CD4-positive, alpha-beta memory T cell (primary cell): ENCODE data around the gene HMGCR. TPM values are rescaled to one million over a fixed set of nuclear protein-coding genes. Genes with fewer than 3 reads are reported as not detected.
A peak's percentile ranks its signal among the peaks of the same experiment; 100 is the strongest.
"Not testable (repeated sequence)": the region's sequence is repeated elsewhere in the genome, so short reads cannot be mapped to it uniquely, and the experiment has no call there.

Source experiments
- CTCF ChIA-PET: fragments of 350-600 bp; sonication (Branson Sonifier 250); formaldehyde crosslinking; loops from one replicate; lab custom pipeline; 2021; ENCODE audit warnings: inconsistent platforms; ENCODE audit not compliant: partially characterized antibody; lab: Charles Lee
- POLR2A ChIA-PET: fragments of 350-600 bp; sonication (Branson Sonifier 250); formaldehyde crosslinking; loops from one replicate; lab custom pipeline; 2021; ENCODE audit not compliant: partially characterized antibody; lab: Charles Lee
- DNase-seq, 5 donors: peaks; one replicate each; pipeline versions ENCODE4 v3.0.0 to v3.0.0-alpha.2; 2020 to 2022; ENCODE audit warnings: mixed read lengths in 1 of 5
- H3K27ac ChIP-seq: one replicate; pipeline ENCODE4 v1.7.0; 2013; ENCODE audit warnings: low read depth, low read length
- H3K27me3 ChIP-seq: 2 replicates; pipeline ENCODE4 v1.7.0; 2013; ENCODE audit warnings: mild to moderate bottlenecking, low read length, moderate library complexity; ENCODE audit not compliant: insufficient read depth
- H3K36me3 ChIP-seq: 2 replicates; pipeline ENCODE4 v1.7.0; 2013; ENCODE audit warnings: mild to moderate bottlenecking, low read length, moderate library complexity; ENCODE audit not compliant: insufficient read depth
- H3K4me1 ChIP-seq: 2 replicates; pipeline ENCODE4 v1.7.0; 2013; ENCODE audit warnings: mild to moderate bottlenecking, low read length, moderate library complexity; ENCODE audit not compliant: insufficient read depth
- H3K4me3 ChIP-seq, 2 donors: one replicate each; pipeline ENCODE4 v1.7.0; 2013; ENCODE audit warnings: low read length in 2 of 2, mild to moderate bottlenecking in 1 of 2
- H3K9me3 ChIP-seq, 2 donors: one replicate each; pipeline ENCODE4 v1.7.0; 2013; ENCODE audit warnings: low read length in 2 of 2, control low read depth in 1 of 2; ENCODE audit not compliant: control insufficient read depth in 1 of 2
- H3K27ac Mint-ChIP-seq, 7 donors: one replicate each; pipeline ENCODE4 v1.8.0; 2020 to 2021; ENCODE audit warnings: mixed read lengths in 7 of 7, mild to moderate bottlenecking in 6 of 7, inconsistent platforms in 3 of 7, moderate library complexity in 3 of 7
- H3K27me3 Mint-ChIP-seq, 2 donors: one replicate each; pipeline ENCODE4 v1.8.0; 2020 to 2021; ENCODE audit warnings: mixed read lengths in 2 of 2
- H3K36me3 Mint-ChIP-seq, 2 donors: one replicate each; pipeline ENCODE4 v1.8.0; 2020 to 2021; ENCODE audit warnings: mixed read lengths in 2 of 2, inconsistent platforms in 1 of 2, mild to moderate bottlenecking in 1 of 2
- H3K4me1 Mint-ChIP-seq, 4 donors: one replicate each; pipeline ENCODE4 v1.8.0; 2020 to 2021; ENCODE audit warnings: mixed read lengths in 4 of 4, mild to moderate bottlenecking in 1 of 4
- H3K4me3 Mint-ChIP-seq, 8 donors: one replicate each; pipeline ENCODE4 v1.8.0; 2020 to 2021; ENCODE audit warnings: mixed read lengths in 8 of 8, mild to moderate bottlenecking in 7 of 8, moderate library complexity in 6 of 8, inconsistent platforms in 3 of 8
- H3K9me3 Mint-ChIP-seq, 8 donors: one replicate each; pipeline ENCODE4 v1.8.0; 2020 to 2021; ENCODE audit warnings: mixed read lengths in 8 of 8, mild to moderate bottlenecking in 5 of 8, inconsistent platforms in 3 of 8, moderate library complexity in 1 of 8
- intact Hi-C: fragments of 100-400 bp; cut with micrococcal nuclease; formaldehyde crosslinking; loops from one replicate; pipeline ENCODE4 v1.15.1; 2023
- polyA plus RNA-seq, 2 donors: library from polyadenylated mRNA; unstranded; fragments of 300-500 nt; fragmentation: Illumina TruSeq; gene quantifications; one replicate each; pipeline ENCODE4 v1.2.3, GENCODE V29; 2021
- total RNA-seq, 2 experiments: library from RNA; stranded (reverse); gene quantifications; one replicate each; pipeline ENCODE4 v1.2.3, GENCODE V29; 2021

Gene HMGCR
- total and polyA plus RNA-seq, 4 experiments from 2014 or later = 8.3 to 43.0 (median 25.5) TPM

- POLR2A ChIA-PET = interaction anchor here (0.7 kb wide), 2 partner anchors 69 to 402 kb away, joined by 3 to 4 read pairs; no protein-coding TSS in a partner anchor
- Histone ChIP-seq H3K4me3 (no peak overlapping the region), H3K4me1 (peaks cover 5% of the 10 kb centered on the region), H3K27me3 (no peaks in the 10 kb centered on the region), H3K9me3 (no peaks in the 10 kb centered on the region), H3K27ac (no peak overlapping the region), H3K36me3 (no peaks in the 10 kb centered on the region)
- intact Hi-C loops = loop anchor here (10.0 kb wide), 1 partner anchor 397 kb away; no protein-coding TSS in a partner anchor
- Mint-ChIP-seq H3K36me3 (no peaks in the 10 kb centered on the region), H3K27me3 (no peaks in the 10 kb centered on the region), H3K9me3 (no peaks in the 10 kb centered on the region), H3K4me1 (no peaks in the 10 kb centered on the region), H3K27ac (no peak overlapping the region), H3K4me3 (no peak overlapping the region)
- no peak for DNase-seq
- CTCF ChIA-PET = no interaction called here
These were observed 5.6 kb upstream of the HMGCR start for GRCh38 chr5:75331095-75332090.

GRCh38 chr5:75333759-75334158, 3.3 kb upstream of the HMGCR start:
- H3K4me3 Mint-ChIP-seq, DNase-seq: not testable (repeated sequence)

GRCh38 chr5:75334413-75334812, 2.6 kb upstream of the HMGCR start:
- H3K27ac Mint-ChIP-seq = peak overlapping the region in 3 of 7 donors; percentile 6 to 25 (median 17)
- CTCF ChIA-PET, H3K9me3 ChIP-seq, H3K4me3 ChIP-seq, H3K36me3 ChIP-seq, H3K9me3 Mint-ChIP-seq, H3K27ac ChIP-seq, DNase-seq, H3K27me3 Mint-ChIP-seq, H3K36me3 Mint-ChIP-seq, POLR2A ChIA-PET, H3K27me3 ChIP-seq: not testable (repeated sequence)
- H3K4me3 Mint-ChIP-seq = peak overlapping the region in 1 of 8 donors; percentile 40
- H3K4me1 Mint-ChIP-seq = peaks cover 10 to 17% (median 15%) of the 10 kb centered on the region in 4 donors
- peaks cover 22% of the 10 kb centered on the region for H3K4me1 ChIP-seq
- intact Hi-C loops = loop anchor here (10.0 kb wide), 1 partner anchor 400 kb away; no protein-coding TSS in a partner anchor

More at GRCh38 chr5:75333759-75334158, 3.3 kb upstream of the HMGCR start:
- POLR2A ChIA-PET, H3K4me3 ChIP-seq, H3K27ac Mint-ChIP-seq, H3K36me3 ChIP-seq, H3K36me3 Mint-ChIP-seq, H3K27me3 ChIP-seq, H3K27ac ChIP-seq, CTCF ChIA-PET, H3K9me3 Mint-ChIP-seq, H3K9me3 ChIP-seq, H3K27me3 Mint-ChIP-seq: not testable (repeated sequence)
- H3K4me1 ChIP-seq = peaks cover 17% of the 10 kb centered on the region
- peaks cover 8 to 14% (median 12%) of the 10 kb centered on the region in 4 donors for H3K4me1 Mint-ChIP-seq
- intact Hi-C loops = loop anchor here (10.0 kb wide), 1 partner anchor 399 kb away; no protein-coding TSS in a partner anchor

GRCh38 chr5:75335486-75335885, 1.5 kb upstream of the HMGCR start:
- Mint-ChIP-seq H3K4me3 (no peak overlapping the region), H3K4me1 (peaks cover 17 to 27% (median 22%) of the 10 kb centered on the region in 4 donors), H3K27ac (no peak overlapping the region), H3K9me3 (no peaks in the 10 kb centered on the region), H3K36me3 (peaks cover 0 to 5% of the 10 kb centered on the region in 2 donors), H3K27me3 (no peaks in the 10 kb centered on the region)
- H3K27me3 ChIP-seq = no peaks in the 10 kb centered on the region
- no peaks in the 10 kb centered on the region for H3K36me3 ChIP-seq
- ChIA-PET POLR2A (no interaction called here), CTCF (no interaction called here)
- peaks cover 23% of the 10 kb centered on the region for H3K4me1 ChIP-seq
- no peak overlapping the region for H3K4me3 ChIP-seq
- no peaks in the 10 kb centered on the region for H3K9me3 ChIP-seq
- DNase-seq = no peak
- H3K27ac ChIP-seq = no peak overlapping the region
- intact Hi-C loops = loop anchor here (5.0 to 10.0 kb wide), 3 partner anchors 347 to 1768 kb away; partner anchors contain the start of genes ANKRA2 and UTP15

GRCh38 chr5:75335952-75336614, 937 bp upstream of the HMGCR start:
- peak overlapping the region; percentile 72 for H3K27ac ChIP-seq
- no peaks in the 10 kb centered on the region for H3K36me3 ChIP-seq
- Mint-ChIP-seq H3K9me3 (no peaks in the 10 kb centered on the region), H3K27ac (no peak overlapping the region), H3K4me3 (no peak overlapping the region), H3K4me1 (peaks cover 21 to 33% (median 27%) of the 10 kb centered on the region in 4 donors), H3K27me3 (no peaks in the 10 kb centered on the region), H3K36me3 (peaks cover 0 to 5% of the 10 kb centered on the region in 2 donors)
- peak overlapping the region; percentile 59 to 90 for H3K4me3 ChIP-seq
- POLR2A ChIA-PET = interaction anchor here (0.9 to 1.9 kb wide), 13 partner anchors 12 to 1839 kb away, joined by 3 to 23 read pairs (median 4); partner anchors contain the start of genes AGGF1, ANKRD31, CERT1 and GFM2
- CTCF ChIA-PET = interaction anchor here (1.5 to 2.0 kb wide), 3 partner anchors 100 to 401 kb away, joined by 6 to 22 read pairs (median 8); partner anchors contain the start of gene ANKRD31
- no peaks in the 10 kb centered on the region for H3K9me3 ChIP-seq
- intact Hi-C loops = loop anchor here (2.0 to 10.0 kb wide), 5 partner anchors 285 to 1769 kb away; partner anchors contain the start of genes ANKRA2, HEXB and UTP15
- no peaks in the 10 kb centered on the region for H3K27me3 ChIP-seq
- peak in 3 of 5 donors; percentile 25 to 51 (median 43) for DNase-seq
- peaks cover 26% of the 10 kb centered on the region for H3K4me1 ChIP-seq

GRCh38 chr5:75337366-75338021, 474 bp downstream of the HMGCR start:
- Histone ChIP-seq H3K4me1 (peaks cover 26% of the 10 kb centered on the region), H3K36me3 (no peaks in the 10 kb centered on the region), H3K9me3 (no peaks in the 10 kb centered on the region), H3K27ac (peak overlapping the region; percentile 72), H3K27me3 (no peaks in the 10 kb centered on the region), H3K4me3 (peak overlapping the region; percentile 90)
- intact Hi-C loops = loop anchor here (1.0 to 10.0 kb wide), 9 partner anchors 100 to 1770 kb away; partner anchors contain the start of genes ANKRA2, CERT1, GFM2 and HEXB
- Mint-ChIP-seq H3K9me3 (no peaks in the 10 kb centered on the region), H3K27me3 (no peaks in the 10 kb centered on the region), H3K4me1 (peaks cover 30 to 43% (median 31%) of the 10 kb centered on the region in 4 donors), H3K36me3 (peaks cover 0 to 5% of the 10 kb centered on the region in 2 donors), H3K4me3 (no peak overlapping the region), H3K27ac (peak overlapping the region in 1 of 7 donors; percentile 96)
- POLR2A ChIA-PET = interaction anchor here (0.6 to 1.9 kb wide), 16 partner anchors 8 to 1840 kb away, joined by 3 to 23 read pairs (median 4); partner anchors contain the start of genes AGGF1, ANKRD31, CERT1 and POC5
- DNase-seq = peak in 3 of 5 donors; percentile 15 to 59 (median 30)
- CTCF ChIA-PET = interaction anchor here (0.8 to 2.0 kb wide), 8 partner anchors 14 to 571 kb away, joined by 3 to 22 read pairs (median 4); partner anchors contain the start of genes ANKRD31, GCNT4, GFM2 and NSA2
